Measurements from ENCODE around the gene NIM1K.

NIM1K gene

GRCh38 chr5:43287493-43287892, 95.5 kb downstream of the NIM1K start:
- no peaks in the 10 kb centered on the region for H3K9me3 ChIP-seq (ENCODE audit: low read length)
- no peaks in the 10 kb centered on the region for H3K27me3 ChIP-seq (ENCODE audit: control insufficient read depth in 1 of 2, insufficient read depth in 2 of 2, low read length in 2 of 2)
- H3K27ac ChIP-seq (ENCODE audit: low read depth, low read length), result no peak overlapping the region
- no peak overlapping the region for H3K4me3 ChIP-seq (ENCODE audit: low read depth in 1 of 2, low read length in 2 of 2)
- no peaks in the 10 kb centered on the region for H3K4me1 ChIP-seq (ENCODE audit: insufficient read depth, low read length)
- H3K9ac ChIP-seq (ENCODE audit: low read length), result no peak overlapping the region
- peaks cover 15% of the 10 kb centered on the region for H3K36me3 ChIP-seq (ENCODE audit: insufficient read depth, low read length)

DNA sequence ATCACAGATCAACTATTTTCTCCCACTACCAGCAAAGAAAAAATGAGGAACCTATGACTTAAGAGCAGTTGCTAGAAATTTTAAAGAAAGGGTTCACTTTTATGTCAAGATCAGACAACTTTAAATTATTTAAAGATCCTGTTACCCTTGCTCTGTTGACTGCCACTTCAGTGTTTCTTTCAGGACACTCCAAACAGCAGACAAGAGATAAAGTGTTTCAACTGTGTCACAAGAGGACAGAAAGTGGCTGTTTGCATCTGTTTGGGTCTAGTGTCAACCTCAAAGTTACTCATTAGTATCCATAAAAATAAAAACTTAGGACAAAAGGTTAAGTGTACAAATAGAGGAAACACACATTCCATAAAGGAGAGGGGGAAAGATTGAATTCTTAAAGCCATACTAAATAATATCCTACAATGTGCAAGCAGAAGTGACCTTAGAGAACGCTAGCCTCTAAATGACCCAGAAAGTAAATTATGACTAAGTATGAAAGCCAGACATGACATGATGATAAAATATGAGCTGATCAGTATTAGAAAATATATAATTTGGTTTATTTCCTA, 96.3 kb downstream of the NIM1K start:
- Histone ChIP-seq H3K27ac (ENCODE audit: low read depth, low read length) (no peak overlapping the region), H3K9me3 (ENCODE audit: low read length) (no peaks in the 10 kb centered on the region), H3K4me3 (ENCODE audit: low read depth in 1 of 2, low read length in 2 of 2) (no peak overlapping the region), H3K9ac (ENCODE audit: low read length) (no peak overlapping the region), H3K36me3 (ENCODE audit: insufficient read depth, low read length) (peaks cover 23% of the 10 kb centered on the region), H3K4me1 (ENCODE audit: insufficient read depth, low read length) (no peaks in the 10 kb centered on the region), H3K27me3 (ENCODE audit: control insufficient read depth in 1 of 2, insufficient read depth in 2 of 2, low read length in 2 of 2) (no peaks in the 10 kb centered on the region)

DNA sequence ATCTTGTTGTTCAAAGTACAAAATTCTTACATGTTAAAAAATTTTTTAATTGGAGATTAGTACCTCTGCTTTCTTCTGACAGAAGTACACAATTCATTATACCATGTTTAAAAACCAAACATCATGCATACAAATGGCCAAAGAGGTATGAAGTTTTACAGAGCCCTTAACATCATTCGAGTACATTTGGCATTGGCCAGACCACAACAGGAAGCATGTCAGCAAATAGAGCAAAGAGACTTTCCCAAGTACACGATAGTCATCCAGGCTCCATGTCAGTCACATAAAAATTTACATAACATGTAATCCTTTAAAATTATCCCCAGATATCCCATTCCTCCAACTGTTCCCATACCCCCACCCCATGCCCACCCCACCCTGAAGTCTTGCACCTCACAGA, 98.7 kb downstream of the NIM1K start:
- H3K4me3 ChIP-seq (ENCODE audit: low read depth in 1 of 2, low read length in 2 of 2), result no peak overlapping the region
- no peak overlapping the region for H3K27ac ChIP-seq (ENCODE audit: low read depth, low read length)
- H3K9ac ChIP-seq (ENCODE audit: low read length), result no peak overlapping the region
- no peaks in the 10 kb centered on the region for H3K9me3 ChIP-seq (ENCODE audit: low read length)
- no peaks in the 10 kb centered on the region for H3K4me1 ChIP-seq (ENCODE audit: insufficient read depth, low read length)
- peaks cover 42% of the 10 kb centered on the region for H3K36me3 ChIP-seq (ENCODE audit: insufficient read depth, low read length)
- no peaks in the 10 kb centered on the region for H3K27me3 ChIP-seq (ENCODE audit: control insufficient read depth in 1 of 2, insufficient read depth in 2 of 2, low read length in 2 of 2)

DNA sequence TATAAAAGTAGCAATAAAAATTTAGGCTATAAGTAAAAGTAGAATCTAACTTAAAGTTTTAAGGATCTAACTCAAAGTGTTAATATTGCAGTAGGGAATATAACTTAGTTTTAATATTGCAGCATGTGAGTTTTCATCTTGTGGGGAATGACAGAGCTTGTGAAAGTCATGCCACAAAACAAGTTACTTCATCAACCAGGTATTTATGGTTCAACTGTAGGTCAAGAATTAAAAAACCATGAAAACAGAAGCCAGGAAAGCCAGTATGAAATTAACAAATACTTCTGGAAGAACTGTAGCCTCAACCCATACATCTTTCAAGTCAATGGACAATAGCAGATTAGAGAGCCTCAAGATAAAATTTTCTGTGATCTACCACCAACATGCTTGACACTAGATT, 102.2 kb downstream of the NIM1K start:
- Histone ChIP-seq H3K9me3 (ENCODE audit: low read length) (no peaks in the 10 kb centered on the region), H3K27ac (ENCODE audit: low read depth, low read length) (no peak overlapping the region), H3K36me3 (ENCODE audit: insufficient read depth, low read length) (peaks cover 63% of the 10 kb centered on the region)

GRCh38 chr5:43295202-43295601, 103.2 kb downstream of the NIM1K start:
- Histone ChIP-seq H3K4me3 (ENCODE audit: low read depth in 1 of 2, low read length in 2 of 2) (no peak overlapping the region), H3K27me3 (ENCODE audit: control insufficient read depth in 1 of 2, insufficient read depth in 2 of 2, low read length in 2 of 2) (no peaks in the 10 kb centered on the region), H3K9me3 (ENCODE audit: low read length) (no peaks in the 10 kb centered on the region), H3K27ac (ENCODE audit: low read depth, low read length) (no peak overlapping the region), H3K4me1 (ENCODE audit: insufficient read depth, low read length) (no peaks in the 10 kb centered on the region), H3K36me3 (ENCODE audit: insufficient read depth, low read length) (peaks cover 63% of the 10 kb centered on the region), H3K9ac (ENCODE audit: low read length) (no peak overlapping the region)

More for the DNA sequence above, 102.2 kb downstream of the NIM1K start:
- H3K9ac ChIP-seq (ENCODE audit: low read length), result no peak overlapping the region
- H3K4me1 ChIP-seq (ENCODE audit: insufficient read depth, low read length), result no peaks in the 10 kb centered on the region
- no peaks in the 10 kb centered on the region for H3K27me3 ChIP-seq (ENCODE audit: control insufficient read depth in 1 of 2, insufficient read depth in 2 of 2, low read length in 2 of 2)
- no peak overlapping the region for H3K4me3 ChIP-seq (ENCODE audit: low read depth in 1 of 2, low read length in 2 of 2)

GRCh38 chr5:43296835-43297234, 104.8 kb downstream of the NIM1K start:
- Histone ChIP-seq H3K27me3 (ENCODE audit: control insufficient read depth in 1 of 2, insufficient read depth in 2 of 2, low read length in 2 of 2) (no peaks in the 10 kb centered on the region), H3K36me3 (ENCODE audit: insufficient read depth, low read length) (peaks cover 58% of the 10 kb centered on the region), H3K27ac (ENCODE audit: low read depth, low read length) (no peak overlapping the region), H3K4me1 (ENCODE audit: insufficient read depth, low read length) (no peaks in the 10 kb centered on the region), H3K9me3 (ENCODE audit: low read length) (no peaks in the 10 kb centered on the region), H3K4me3 (ENCODE audit: low read depth in 1 of 2, low read length in 2 of 2) (no peak overlapping the region), H3K9ac (ENCODE audit: low read length) (no peak overlapping the region)

GRCh38 chr5:43298443-43298842, 106.4 kb downstream of the NIM1K start:
- H3K9ac ChIP-seq (ENCODE audit: low read length), result no peak overlapping the region
- H3K4me3 ChIP-seq (ENCODE audit: low read depth in 1 of 2, low read length in 2 of 2), result no peak overlapping the region
- H3K27me3 ChIP-seq (ENCODE audit: control insufficient read depth in 1 of 2, insufficient read depth in 2 of 2, low read length in 2 of 2), result no peaks in the 10 kb centered on the region
- H3K9me3 ChIP-seq (ENCODE audit: low read length), result no peaks in the 10 kb centered on the region
- no peaks in the 10 kb centered on the region for H3K4me1 ChIP-seq (ENCODE audit: insufficient read depth, low read length)
- peaks cover 46% of the 10 kb centered on the region for H3K36me3 ChIP-seq (ENCODE audit: insufficient read depth, low read length)
- H3K27ac ChIP-seq (ENCODE audit: low read depth, low read length), result no peak overlapping the region

GRCh38 chr5:43300112-43300511, 108.1 kb downstream of the NIM1K start:
- Histone ChIP-seq H3K36me3 (ENCODE audit: insufficient read depth, low read length) (peaks cover 34% of the 10 kb centered on the region), H3K4me3 (ENCODE audit: low read depth in 1 of 2, low read length in 2 of 2) (no peak overlapping the region), H3K9me3 (ENCODE audit: low read length) (no peaks in the 10 kb centered on the region), H3K4me1 (ENCODE audit: insufficient read depth, low read length) (no peaks in the 10 kb centered on the region), H3K27ac (ENCODE audit: low read depth, low read length) (no peak overlapping the region), H3K9ac (ENCODE audit: low read length) (no peak overlapping the region), H3K27me3 (ENCODE audit: control insufficient read depth in 1 of 2, insufficient read depth in 2 of 2, low read length in 2 of 2) (no peaks in the 10 kb centered on the region)

DNA sequence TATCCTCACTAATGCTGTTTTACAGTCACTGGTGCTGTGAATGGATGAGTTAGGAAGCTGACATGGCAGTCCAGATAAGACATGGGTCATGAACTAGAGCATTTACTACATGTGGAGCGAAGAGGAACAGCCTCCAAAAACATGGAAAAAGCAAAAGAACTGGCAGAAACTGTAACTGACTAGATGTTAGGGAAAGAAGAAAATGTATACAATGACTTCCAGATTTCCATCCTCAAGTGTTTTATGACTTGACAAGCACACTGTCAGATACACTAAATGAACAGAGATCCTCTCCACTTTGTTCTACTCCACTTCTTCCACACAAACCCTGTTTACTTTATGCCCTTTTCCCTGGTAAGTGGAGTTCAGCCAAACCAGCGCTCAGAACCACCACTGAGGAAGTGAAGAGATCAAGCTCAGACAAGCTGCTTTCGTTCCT, 109.6 kb downstream of the NIM1K start:
- Histone ChIP-seq H3K27me3 (ENCODE audit: control insufficient read depth in 1 of 2, insufficient read depth in 2 of 2, low read length in 2 of 2) (no peaks in the 10 kb centered on the region), H3K9ac (ENCODE audit: low read length) (no peak overlapping the region)

DNA sequence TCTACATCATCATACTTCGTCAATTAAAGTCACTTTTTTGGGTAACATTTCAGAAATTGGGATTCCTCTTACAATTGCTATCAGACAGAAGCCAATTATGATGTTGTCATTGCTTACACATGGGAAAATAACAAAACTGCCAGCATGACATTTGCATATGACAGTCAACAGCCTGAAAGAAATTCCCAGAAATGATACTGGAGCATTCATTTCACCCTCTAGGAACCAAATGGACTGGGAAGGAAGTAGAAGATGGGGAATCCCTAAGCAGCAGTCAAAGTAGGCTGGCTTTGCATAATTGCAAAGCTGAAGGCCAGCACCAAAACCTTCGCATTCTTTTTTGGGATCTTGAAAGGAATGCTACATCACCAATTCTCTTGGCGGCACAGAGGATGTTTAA, 110.5 kb downstream of the NIM1K start:
- Histone ChIP-seq H3K27ac (ENCODE audit: low read depth, low read length) (no peak overlapping the region), H3K4me1 (ENCODE audit: insufficient read depth, low read length) (no peaks in the 10 kb centered on the region), H3K27me3 (ENCODE audit: control insufficient read depth in 1 of 2, insufficient read depth in 2 of 2, low read length in 2 of 2) (no peaks in the 10 kb centered on the region), H3K4me3 (ENCODE audit: low read depth in 1 of 2, low read length in 2 of 2) (no peak overlapping the region), H3K9ac (ENCODE audit: low read length) (no peak overlapping the region), H3K36me3 (ENCODE audit: insufficient read depth, low read length) (peaks cover 11% of the 10 kb centered on the region), H3K9me3 (ENCODE audit: low read length) (no peaks in the 10 kb centered on the region)

More for the DNA sequence above, 109.6 kb downstream of the NIM1K start:
- Histone ChIP-seq H3K9me3 (ENCODE audit: low read length) (no peaks in the 10 kb centered on the region), H3K4me1 (ENCODE audit: insufficient read depth, low read length) (no peaks in the 10 kb centered on the region), H3K4me3 (ENCODE audit: low read depth in 1 of 2, low read length in 2 of 2) (no peak overlapping the region), H3K27ac (ENCODE audit: low read depth, low read length) (no peak overlapping the region), H3K36me3 (ENCODE audit: insufficient read depth, low read length) (peaks cover 19% of the 10 kb centered on the region)

DNA sequence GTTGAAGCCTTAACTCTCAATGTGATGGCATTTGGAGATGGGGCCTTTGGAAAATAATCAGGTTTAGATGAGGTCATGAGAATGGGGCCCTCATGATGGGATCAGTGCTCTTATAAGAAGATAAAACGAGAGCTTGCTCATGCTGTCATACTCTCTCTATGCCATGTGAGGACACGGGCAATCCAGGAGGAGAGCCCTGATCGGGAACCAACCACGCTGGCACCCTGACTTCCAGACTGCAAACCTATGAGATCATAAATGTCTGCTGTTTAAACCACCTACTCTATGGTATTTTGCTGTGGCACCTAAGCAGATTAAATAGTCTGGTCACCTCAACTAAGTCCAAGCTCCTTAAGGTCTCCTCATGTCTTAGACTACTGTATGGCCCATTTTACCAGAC, 111.2 kb downstream of the NIM1K start:
- no peaks in the 10 kb centered on the region for H3K27me3 ChIP-seq (ENCODE audit: control insufficient read depth in 1 of 2, insufficient read depth in 2 of 2, low read length in 2 of 2)

DNA sequence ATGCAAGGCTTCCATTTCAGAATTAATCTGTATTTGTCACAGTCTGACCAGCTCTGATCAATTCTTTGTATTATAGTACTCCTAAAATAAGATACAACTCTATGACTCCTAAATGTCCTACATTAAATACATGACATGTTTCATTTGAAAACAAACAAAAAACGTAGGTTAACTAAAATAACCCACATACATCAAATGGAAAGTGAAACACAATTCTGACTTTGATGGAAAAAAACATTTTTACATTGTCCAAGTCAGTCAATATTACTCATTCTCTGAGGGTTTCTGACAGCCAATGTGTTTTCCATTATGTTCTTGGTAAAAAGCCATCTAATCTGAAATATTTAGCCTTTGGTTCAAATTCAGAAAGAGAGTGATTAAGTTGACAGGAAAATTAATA, 112.5 kb downstream of the NIM1K start:
- H3K9me3 ChIP-seq (ENCODE audit: low read length), result no peaks in the 10 kb centered on the region
- H3K4me1 ChIP-seq (ENCODE audit: insufficient read depth, low read length), result no peaks in the 10 kb centered on the region
- no peak overlapping the region for H3K9ac ChIP-seq (ENCODE audit: low read length)
- no peak overlapping the region for H3K4me3 ChIP-seq (ENCODE audit: low read depth in 1 of 2, low read length in 2 of 2)
- no peak overlapping the region for H3K27ac ChIP-seq (ENCODE audit: low read depth, low read length)
- no peaks in the 10 kb centered on the region for H3K27me3 ChIP-seq (ENCODE audit: control insufficient read depth in 1 of 2, insufficient read depth in 2 of 2, low read length in 2 of 2)
- no peaks in the 10 kb centered on the region for H3K36me3 ChIP-seq (ENCODE audit: insufficient read depth, low read length)

More for the DNA sequence above, 111.2 kb downstream of the NIM1K start:
- peaks cover 5% of the 10 kb centered on the region for H3K36me3 ChIP-seq (ENCODE audit: insufficient read depth, low read length)
- no peak overlapping the region for H3K4me3 ChIP-seq (ENCODE audit: low read depth in 1 of 2, low read length in 2 of 2)
- H3K9ac ChIP-seq (ENCODE audit: low read length), result no peak overlapping the region
- H3K4me1 ChIP-seq (ENCODE audit: insufficient read depth, low read length), result no peaks in the 10 kb centered on the region
- no peaks in the 10 kb centered on the region for H3K9me3 ChIP-seq (ENCODE audit: low read length)
- no peak overlapping the region for H3K27ac ChIP-seq (ENCODE audit: low read depth, low read length)

All from muscle layer of colon (tissue), 2 donors.